Gastroesophageal sphincter (tissue), 3 donors: ENCODE results near the gene PTPRD.

ENCODE experiments used
- CTCF ChIP-seq, 4 experiments: fragments of 200-600 bp in 2 of 4; fragments of 450-650 bp in 2 of 4; sonication (generic) in 1 of 4; IDR thresholded peaks; one replicate each; pipeline ENCODE4 v1.5.1; 2017 to 2019; ENCODE audit warnings: antibody characterized with exemption in 4 of 4, mild to moderate bottlenecking in 2 of 4, moderate library complexity in 2 of 4
- EP300 ChIP-seq: sonication (generic); formaldehyde crosslinking; IDR thresholded peaks from one replicate; pipeline ENCODE4 v1.6.1; 2017; ENCODE audit warnings: antibody characterized with exemption, mild to moderate bottlenecking
- POLR2A ChIP-seq, 2 donors: fragments of 450-650 bp; IDR thresholded peaks; one replicate each; pipeline ENCODE4 v1.6.1; 2017; ENCODE audit warnings: antibody characterized with exemption in 2 of 2, mild to moderate bottlenecking in 2 of 2, moderate library complexity in 1 of 2
- POLR2AphosphoS5 ChIP-seq: sonication (generic); formaldehyde crosslinking; IDR thresholded peaks from one replicate; pipeline ENCODE4 v1.6.1; 2017; ENCODE audit warnings: antibody characterized with exemption

- TF ChIP-seq CTCF (IDR thresholded peaks at IDR 0.05): no peak
- no peak for TF ChIP-seq POLR2AphosphoS5
- no peak for TF ChIP-seq POLR2A (IDR thresholded peaks at IDR 0.05)
- TF ChIP-seq EP300: no peak
Measured at GRCh38 chr9:8394341-8394740, 2218.5 kb downstream of the PTPRD start.
